GM18951 (cell line): ENCODE results near the gene CCNL1.

ENCODE experiments used
- POLR2A ChIP-seq: IDR thresholded peaks from 4 replicates; pipeline ENCODE4 v1.6.1; 2011; ENCODE audit warnings: mild to moderate bottlenecking; ENCODE audit not compliant: insufficient read length, insufficient read depth; ENCODE audit errors: extremely low read depth
- in situ Hi-C: fragments of 300-500 bp; cut with MboI; formaldehyde crosslinking; loops from one replicate; pipeline ENCODE4 v1.12.0; 2022; ENCODE audit warnings: low sequenced_read_pairs, mixed read lengths, inconsistent platforms; ENCODE audit not compliant: unreplicated experiment

The CCNL1 gene

GRCh38 chr3:157147099-157147803 lies 12.7 kb downstream of the CCNL1 start:
- peak; percentile 5 for TF ChIP-seq POLR2A
- in situ Hi-C loops, result loop anchor here (25.0 kb wide), 1 partner anchor 985 kb away; no protein-coding TSS in a partner anchor

- in situ Hi-C loops, result loop anchor here (25.0 kb wide), 1 partner anchor 983 kb away; no protein-coding TSS in a partner anchor
- no peak for TF ChIP-seq POLR2A
Observed at GRCh38 chr3:157145606-157146322, 14.2 kb downstream of the CCNL1 start.

- TF ChIP-seq POLR2A, result no peak
- in situ Hi-C loops, result loop anchor here (25.0 kb wide), 1 partner anchor 980 kb away; no protein-coding TSS in a partner anchor
Observed at GRCh38 chr3:157142315-157142714, 17.6 kb downstream of the CCNL1 start.

DNA sequence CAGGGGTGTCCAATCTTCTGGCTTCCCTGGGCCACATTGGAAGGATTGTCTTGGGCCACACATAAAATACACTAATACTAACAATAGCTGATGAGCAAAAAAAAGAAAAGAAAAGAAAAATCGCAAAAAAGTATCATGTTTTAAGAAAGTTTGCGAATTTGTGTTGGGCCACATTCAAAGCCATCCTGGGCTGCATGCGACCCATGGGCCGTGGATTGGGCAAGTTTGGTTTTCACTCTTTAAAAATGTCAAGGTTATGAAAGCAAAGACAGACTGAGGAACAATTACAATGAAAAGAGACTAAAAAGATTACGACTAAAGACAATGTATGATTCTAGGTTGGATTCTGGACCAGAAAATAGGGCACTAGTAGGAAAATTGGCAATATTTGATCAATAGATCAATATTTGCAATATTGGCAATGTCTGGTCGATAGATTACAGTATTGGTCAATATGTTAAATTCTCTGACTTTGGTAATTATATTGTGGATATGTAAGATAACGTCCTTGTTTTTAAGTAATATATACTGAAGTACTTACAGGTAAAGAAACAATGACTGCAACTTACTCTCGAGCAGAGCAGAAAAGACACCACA lies 19.9 kb downstream of the CCNL1 start:
- no peak for TF ChIP-seq POLR2A
- in situ Hi-C loops, result loop anchor here (25.0 kb wide), 1 partner anchor 978 kb away; no protein-coding TSS in a partner anchor

GRCh38 chr3:157136647-157137387 lies 23.1 kb downstream of the CCNL1 start:
- in situ Hi-C loops, result loop anchor here (25.0 kb wide), 1 partner anchor 975 kb away; no protein-coding TSS in a partner anchor
- no peak for TF ChIP-seq POLR2A

DNA sequence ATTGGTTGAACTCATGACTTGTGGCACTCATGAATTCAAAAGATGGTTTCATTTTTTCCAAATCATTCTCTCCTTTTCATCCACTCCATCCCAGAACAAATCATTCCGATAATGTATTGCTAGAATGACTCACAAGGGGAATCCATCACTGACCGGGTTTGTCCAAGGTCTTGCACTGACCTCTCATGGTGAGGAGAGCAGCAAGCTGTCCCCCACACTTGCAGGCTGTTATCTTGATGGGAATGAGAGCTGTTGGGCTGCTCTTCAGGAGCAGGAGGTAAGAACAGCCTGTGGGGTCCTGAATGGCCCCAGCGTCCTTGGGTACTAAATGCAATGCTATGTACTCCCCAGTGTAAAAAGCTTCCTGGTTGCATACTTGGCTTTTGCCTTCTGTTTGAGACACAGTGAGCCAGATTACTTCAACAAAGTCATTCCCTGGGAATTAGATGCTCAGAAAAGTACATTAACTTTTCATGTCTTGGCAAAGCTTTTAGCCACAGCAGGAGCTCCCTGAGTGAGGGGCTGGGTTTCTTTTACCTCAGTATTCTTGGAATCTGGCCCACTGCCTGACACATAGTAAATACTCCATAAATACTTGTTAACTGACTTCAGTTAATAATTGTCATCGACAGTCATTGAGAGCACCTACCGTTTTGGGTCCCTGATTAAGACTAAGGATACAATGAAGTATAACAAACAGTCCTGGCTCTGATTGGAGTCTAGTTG lies 24.1 kb downstream of the CCNL1 start:
- in situ Hi-C loops, result loop anchor here (25.0 kb wide), 1 partner anchor 974 kb away; no protein-coding TSS in a partner anchor
- TF ChIP-seq POLR2A, result no peak

- in situ Hi-C loops, result loop anchor here (25.0 kb wide), 1 partner anchor 972 kb away; no protein-coding TSS in a partner anchor
- no peak for TF ChIP-seq POLR2A
Observed at GRCh38 chr3:157134620-157135191, 25.2 kb downstream of the CCNL1 start.

GRCh38 chr3:157133434-157134320 lies 26.3 kb downstream of the CCNL1 start:
- in situ Hi-C loops, result loop anchor here (25.0 kb wide), 1 partner anchor 971 kb away; no protein-coding TSS in a partner anchor
- no peak for TF ChIP-seq POLR2A

DNA sequence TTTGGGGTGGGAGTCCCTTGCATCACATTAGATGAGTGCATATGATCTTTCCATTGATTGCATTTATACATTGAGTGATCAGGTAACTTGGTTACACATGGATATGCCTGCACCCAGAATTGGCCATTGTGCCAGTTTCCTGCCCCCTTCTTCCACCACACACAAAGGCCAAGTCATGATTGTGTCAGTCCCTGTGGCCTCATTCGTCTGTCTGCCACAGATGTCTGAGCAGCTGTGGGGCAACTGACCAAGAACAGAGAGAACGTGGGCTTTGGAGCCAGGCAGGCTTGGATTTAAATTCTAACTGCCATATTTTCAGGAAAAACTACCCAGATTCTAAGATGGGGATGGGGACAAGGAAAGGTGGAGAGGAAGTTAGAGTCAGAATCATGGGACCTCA lies 27.0 kb downstream of the CCNL1 start:
- in situ Hi-C loops, result loop anchor here (25.0 kb wide), 1 partner anchor 971 kb away; no protein-coding TSS in a partner anchor
- no peak for TF ChIP-seq POLR2A

GRCh38 chr3:157132341-157132740 lies 27.6 kb downstream of the CCNL1 start:
- in situ Hi-C loops, result loop anchor here (25.0 kb wide), 1 partner anchor 970 kb away; no protein-coding TSS in a partner anchor

GRCh38 chr3:157131861-157132260 lies 28.1 kb downstream of the CCNL1 start:
- in situ Hi-C loops, result loop anchor here (25.0 kb wide), 1 partner anchor 970 kb away; no protein-coding TSS in a partner anchor
- TF ChIP-seq POLR2A, result no peak

More at GRCh38 chr3:157132341-157132740, 27.6 kb downstream of the CCNL1 start:
- no peak for TF ChIP-seq POLR2A
